HG03108 (cell line): ENCODE results near the gene UTP11.

Source experiments
- ATAC-seq: cut with Tn5 transposase; IDR thresholded peaks from one replicate; pipeline ENCODE4 v1.9.1; 2021; ENCODE audit warnings: moderate library complexity; ENCODE audit not compliant: unreplicated experiment

The UTP11 gene

DNA sequence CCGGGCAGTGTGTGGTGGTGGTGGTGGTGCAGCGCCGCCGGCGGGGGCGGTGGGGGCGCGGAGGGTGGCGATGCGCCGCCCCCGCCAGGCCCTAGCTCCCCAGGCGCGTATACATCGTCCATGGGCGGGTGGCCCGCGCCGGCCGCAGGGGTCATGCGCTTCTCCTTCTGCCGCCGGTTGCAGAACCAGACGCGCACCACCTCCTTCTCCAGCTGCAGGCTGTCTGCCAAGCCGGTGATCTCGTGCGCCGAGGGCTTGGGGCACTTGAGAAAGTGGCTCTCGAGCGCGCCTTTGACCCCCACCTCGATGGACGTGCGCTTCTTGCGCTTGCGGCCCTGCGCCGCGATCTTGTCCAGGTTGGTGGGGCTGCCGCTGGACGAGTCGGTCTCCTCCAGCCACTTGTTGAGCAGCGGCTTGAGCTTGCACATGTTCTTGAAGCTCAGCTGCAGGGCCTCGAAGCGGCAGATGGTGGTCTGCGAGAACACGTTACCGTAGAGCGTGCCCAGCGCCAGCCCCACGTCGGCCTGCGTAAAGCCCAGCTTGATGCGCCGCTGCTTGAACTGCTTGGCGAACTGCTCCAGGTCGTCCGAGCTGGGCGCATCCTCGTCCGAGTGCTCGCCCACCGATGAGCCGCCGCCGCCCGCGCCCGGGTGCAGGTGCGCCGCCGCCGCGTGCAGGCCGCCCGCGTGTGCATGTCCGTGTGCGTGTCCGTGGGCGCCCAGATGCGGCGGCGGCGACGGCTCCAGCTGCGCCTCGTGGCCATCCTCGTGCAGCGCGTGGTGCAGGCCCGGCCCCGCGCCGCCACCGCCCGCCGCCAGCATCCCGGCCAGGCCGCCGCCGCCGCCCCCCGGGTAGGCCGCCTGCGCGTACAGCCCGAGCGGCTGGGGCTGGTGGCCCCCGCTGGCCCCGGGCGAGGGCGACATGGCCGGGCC lies 33.1 kb downstream of the UTP11 start:
- ATAC-seq = peak; percentile 9

DNA sequence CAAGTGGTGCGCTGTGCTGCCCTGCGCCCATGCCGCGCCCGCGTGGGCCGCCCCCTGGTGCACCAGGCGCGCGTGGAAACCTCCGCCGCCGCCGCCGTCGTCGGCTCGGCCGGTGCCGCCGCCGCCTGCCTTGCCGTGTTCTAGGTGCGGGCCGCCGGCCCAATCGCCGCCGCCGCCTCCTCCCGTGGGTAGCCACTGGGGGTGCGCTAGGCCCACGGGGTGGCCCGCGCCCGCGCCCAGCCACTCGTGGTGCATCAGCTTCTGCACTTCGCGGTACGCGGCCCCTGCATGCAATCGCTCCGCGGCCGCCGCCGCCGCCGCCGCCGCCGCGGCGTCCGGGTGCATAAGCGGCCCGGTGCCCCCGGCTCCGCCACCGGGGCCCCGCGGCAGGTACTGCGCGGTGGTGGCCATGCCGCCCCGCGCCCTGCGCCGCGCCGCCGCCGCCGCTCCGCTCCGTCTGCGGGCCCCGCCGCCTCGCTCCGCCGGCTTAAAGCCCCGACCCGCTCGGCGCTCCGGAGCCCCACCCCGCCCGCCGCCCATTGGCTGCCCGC lies 33.9 kb downstream of the UTP11 start, which contains the start of gene POU3F1:
TSS of gene POU3F1 (minus strand) at position 461 of the 551 bp plus-strand sequence. CDS start at position 411, 50 bp downstream.
- ATAC-seq = no peak

DNA sequence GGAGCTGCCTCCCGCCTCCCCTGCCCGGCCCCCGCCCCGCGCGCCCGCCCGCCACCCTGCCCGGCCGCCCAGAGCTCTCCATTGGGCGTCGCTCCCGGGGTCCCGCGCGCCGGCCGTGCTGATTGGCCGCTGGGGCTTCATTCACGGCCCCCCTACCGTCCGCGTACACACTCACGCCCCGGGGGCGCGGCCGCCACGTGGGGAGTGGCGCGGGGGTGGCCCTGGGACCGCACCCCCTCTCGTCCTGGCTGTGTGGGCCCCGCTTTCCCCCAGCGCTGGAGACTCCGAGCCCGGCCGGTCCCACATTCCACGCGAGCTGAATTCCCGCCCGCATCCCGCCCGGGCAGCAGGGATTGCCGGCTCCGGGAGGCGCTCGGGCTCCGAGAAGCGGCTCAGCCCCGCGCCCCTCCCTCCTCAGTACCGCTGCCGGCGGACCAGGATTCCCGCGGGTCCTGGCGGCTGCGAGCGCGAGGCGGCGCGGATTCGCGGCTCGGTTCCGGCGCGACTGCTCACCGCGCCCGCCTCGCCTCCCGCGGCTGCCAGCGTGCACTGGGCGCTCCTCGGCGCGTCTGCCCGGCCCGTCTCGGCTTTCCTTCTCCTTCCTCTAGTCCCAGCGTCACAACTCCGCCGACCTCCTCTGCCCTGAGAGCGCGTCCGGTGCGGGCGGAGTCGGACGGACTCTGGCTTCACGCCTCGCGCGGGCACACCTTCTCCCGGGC lies 34.5 kb downstream of the UTP11 start:
- peak; percentile 44 for ATAC-seq

DNA sequence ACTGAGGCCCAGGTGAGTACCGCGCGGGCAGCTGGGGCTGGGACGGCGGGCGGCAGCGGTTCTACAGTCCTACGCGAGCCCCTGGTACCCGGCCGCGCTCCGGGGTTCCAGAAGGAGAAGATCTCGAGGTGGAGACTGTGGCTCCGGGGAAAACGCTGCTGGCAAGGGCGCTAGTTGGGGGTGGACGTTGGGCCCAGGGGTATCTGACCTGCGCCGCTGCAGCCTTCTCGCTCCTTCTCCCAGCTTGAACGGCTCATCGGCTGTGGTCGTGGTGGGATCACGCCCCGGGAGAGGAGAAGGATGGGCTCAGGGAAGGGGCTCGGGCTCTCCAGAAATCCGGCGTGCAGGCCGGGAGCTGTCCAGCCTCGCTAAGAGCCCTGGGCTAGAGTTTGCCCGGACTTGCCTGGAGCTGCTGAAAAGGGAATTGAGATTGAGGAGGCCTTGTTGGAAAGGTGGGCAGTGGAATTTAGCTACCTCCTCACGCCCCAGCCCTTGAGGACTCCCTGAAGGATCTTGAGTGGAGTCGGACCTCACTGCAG lies 35.1 kb downstream of the UTP11 start:
- ATAC-seq = no peak

DNA sequence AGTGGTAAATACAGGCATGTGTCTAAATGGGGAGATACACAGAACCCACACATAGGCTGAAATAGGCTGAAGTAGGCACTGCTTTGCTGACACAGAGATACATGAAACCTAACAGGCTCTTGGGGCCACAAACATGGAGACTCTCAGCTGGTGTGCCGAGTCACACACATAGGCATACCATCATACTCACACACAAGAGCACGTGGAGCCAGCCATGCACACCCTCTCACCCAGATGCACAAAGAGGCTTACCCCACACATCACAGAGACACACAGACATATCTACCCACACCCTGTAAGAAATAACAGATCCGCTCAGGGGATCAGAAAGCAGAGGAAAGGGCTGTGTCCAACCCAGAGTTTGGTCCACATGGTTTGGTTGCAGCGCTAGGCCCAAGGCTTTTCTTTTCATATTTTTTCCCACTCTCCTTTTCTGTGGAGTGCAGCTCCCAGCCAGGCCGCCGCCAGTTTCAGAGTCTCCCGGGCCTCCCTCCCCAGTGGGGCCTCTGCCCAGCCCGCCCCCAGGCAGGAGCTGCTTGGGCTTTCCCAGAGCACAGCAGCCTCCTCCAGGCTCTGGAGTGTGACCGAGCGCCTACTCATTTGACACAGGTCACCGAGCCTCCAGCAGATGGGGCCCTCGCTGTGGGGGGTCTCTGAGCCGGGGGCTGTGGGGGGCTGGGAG lies 38.0 kb downstream of the UTP11 start:
- ATAC-seq = no peak

DNA sequence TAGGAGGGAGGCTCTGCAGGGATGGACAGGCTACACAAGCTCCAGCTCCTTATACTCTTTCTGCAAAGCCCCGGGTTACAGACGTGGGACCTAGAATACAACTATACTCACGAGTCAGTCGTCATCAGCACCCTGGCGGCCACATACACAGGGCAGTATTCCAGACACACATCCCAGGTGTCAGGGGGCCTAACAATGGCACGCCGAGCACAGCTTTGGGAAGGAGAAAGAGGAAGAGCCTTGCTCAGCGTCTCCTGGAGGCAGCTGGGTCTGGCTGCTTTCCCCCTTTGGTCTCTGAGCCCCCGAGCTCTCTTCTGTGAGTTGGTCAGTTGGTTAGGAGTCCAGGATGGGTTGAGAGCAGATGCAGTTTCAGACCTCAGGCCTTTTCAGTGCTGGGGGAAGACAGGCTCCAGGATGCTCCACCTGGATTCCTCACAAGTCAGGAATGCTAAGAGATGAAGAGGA lies 38.6 kb downstream of the UTP11 start:
- ATAC-seq = no peak

DNA sequence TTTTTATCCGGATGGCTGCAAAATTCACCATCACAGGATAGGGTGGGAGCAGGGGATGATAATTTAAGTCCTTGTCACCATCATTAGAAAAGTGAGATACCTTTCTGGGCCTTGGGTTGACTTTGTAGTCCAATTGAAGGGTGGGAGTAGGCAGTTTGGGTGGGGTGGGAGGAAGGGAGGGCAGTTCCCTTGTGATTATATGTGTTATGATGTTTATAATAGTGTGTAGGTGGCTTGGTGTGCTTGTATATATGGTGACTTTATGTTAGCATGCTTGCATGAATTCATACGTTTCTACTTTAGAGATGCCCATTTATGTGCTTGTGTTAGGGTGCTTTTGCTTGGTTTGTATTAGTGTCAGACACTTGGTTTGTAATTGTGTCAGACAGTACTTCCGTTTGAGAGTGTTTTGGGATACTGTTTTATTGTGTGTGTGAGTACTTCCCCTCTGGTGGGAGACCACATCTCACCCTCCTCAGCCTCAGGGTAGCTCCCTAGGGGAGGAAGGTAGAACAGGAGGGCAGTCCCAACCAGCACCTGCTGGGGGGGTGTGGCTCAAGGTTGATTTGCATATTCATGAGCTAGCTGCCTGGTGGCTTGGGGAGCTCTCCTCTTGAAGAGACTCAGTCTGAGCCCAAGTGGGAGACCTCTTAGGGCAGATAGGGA lies 40.3 kb downstream of the UTP11 start:
- ATAC-seq = peak; percentile 62

DNA sequence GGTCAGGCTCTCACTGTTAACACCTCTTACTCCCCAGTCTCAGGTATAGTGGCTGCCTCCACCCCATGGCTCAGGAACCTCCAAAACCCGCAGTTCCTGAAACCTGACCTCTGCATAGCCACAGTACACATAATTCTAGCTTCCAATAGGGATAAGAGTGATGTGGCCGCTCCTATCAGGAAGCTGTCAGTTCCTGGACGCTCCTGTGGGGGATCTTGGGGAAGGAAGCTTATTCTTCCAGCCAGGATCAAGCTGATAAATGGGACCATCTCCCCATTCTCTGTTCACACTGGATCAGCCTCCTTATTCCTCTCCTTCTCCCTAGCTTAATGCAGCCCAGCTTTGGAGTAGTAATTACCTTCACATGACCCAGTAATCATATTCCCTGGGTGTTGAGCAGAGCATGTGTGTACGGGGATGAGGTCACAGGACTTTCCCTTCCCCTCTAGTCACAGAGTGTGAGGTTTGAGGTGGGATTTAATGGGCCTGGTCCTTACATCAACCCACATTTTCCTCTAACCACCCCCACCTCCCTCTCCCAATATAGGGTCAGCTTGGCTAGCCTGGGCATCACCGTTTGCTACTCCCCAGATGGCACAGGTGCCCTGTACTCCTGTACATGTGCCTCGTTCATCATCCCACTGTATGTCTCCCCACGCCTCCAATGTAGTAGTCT lies 41.0 kb downstream of the UTP11 start:
- ATAC-seq = no peak

DNA sequence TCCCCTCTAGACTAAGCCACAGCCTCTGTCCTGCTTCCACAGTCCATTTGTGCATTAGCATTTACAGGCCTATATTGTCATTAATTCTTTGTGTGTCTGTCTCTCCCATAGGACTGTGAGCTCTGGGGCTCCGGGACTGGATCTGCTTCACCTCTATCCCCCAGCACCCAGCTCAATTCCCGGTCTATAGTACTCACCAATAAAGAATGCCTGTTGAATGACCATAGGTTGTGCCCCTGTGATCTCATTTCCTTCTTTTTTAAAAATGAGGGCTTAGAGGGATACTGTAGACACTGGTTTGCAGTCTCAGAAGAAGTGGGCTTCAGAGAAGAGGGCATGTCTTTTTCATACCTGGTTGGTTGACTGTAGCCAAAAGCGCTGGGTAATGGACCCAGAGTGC lies 42.9 kb downstream of the UTP11 start:
- no peak for ATAC-seq

DNA sequence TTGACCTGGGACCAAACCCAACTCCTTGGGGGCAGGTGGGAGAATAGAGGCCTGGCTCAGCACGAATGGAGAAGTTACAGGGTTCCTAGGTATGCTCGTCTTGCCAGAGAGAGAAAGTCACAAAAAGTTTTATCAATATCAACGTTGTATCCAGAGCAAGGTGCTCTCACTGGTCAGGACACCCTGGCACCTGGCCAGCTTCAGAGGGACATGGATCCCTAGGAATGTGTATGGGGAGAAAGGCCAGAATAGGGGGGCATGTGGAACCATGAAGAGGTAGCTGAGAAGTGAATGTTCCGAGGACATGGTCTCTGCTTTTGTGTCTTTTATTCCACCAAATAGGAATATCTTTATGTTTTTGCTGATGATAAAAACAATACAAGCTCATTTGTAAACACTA lies 43.4 kb downstream of the UTP11 start:
- ATAC-seq = no peak

DNA sequence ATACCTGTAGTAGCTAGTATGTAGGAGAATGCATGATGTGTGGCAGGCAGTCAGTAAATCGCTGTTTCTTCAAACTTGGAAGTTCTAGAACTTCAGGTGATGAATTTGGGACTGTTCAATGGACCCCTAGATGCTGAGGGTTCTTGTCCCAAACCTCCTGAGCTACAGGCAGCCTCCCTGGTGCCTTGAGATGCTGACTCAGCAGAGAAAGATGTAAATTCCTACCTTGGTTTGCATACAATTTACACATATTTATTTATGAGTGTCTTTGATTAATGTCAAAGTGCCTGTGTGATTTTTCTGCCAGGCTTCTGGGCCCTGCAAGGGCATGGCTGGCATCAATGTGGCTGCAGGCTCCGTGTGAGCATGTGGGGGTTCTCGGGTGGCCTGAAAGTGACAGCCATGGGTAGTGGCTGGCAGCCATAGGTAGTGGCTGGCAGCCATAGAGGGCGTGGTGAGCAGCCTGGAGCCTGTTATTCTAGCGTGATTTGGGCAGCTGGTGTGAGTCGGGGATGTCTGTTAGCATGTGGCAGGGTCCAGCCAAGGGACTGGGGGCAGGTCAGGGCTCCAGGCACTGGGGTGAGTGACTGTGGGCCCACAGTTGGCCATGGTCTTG lies 47.2 kb downstream of the UTP11 start:
- ATAC-seq = no peak

DNA sequence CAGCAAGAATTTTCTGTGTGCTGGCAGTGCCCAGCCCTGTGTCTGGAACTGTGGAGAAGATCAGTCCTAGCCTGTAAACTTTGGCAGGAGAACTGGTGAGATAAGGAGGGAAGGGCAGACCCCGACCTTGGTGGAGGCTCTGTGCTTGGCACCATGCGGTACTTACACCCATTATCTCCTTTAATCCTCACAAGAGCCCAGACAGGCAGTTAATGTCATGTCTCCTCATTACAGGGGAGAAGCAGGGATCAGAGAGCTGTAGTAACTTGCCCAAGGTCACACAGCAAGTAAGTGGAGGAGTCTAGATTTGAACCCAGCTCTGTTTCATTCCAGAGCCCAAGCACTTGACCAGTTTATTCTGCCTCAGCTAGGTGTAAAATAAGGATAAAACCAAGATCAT lies 48.0 kb downstream of the UTP11 start:
- no peak for ATAC-seq

DNA sequence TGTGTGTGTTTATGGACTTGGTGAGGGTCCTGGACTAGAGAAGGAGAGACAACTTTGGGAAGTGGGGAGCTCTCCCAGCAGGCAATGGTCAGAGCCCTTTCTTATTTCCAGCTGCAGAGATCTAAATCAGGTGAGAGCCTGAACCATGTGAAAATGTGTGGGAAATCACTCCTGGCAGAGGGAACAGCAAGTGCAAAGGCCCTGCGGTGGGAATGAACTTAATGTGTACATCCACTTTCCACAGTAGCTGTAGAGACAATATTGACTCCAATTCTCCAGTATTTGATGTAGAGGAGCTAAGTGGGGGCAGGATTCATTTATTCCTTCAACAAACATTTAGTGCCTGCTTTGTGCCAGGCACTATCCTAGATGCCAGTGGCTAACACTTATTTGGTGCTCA lies 48.8 kb downstream of the UTP11 start:
- no peak for ATAC-seq

DNA sequence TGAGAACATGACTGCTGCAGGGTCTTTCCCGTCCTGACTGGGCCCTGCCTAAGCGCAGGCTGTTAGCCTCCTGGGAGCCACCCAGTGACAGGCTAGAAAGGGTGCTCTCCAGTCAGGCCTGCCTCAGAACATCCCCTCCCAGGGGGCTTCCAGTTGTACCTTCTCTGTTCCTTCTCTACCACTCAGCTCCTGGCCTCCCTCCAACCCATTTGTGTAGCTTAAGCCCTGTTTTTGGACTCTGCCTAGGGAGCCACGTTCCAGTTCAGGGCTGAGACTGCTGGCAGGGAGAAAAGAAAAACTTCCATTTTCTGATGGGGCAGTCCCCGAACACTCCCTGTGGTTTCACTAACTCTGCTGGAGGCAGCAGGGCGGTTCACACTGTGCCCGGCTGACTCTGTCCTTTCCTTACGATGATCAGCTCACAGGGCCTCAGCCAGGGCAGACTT lies 49.4 kb downstream of the UTP11 start:
- ATAC-seq = peak; percentile 62

DNA sequence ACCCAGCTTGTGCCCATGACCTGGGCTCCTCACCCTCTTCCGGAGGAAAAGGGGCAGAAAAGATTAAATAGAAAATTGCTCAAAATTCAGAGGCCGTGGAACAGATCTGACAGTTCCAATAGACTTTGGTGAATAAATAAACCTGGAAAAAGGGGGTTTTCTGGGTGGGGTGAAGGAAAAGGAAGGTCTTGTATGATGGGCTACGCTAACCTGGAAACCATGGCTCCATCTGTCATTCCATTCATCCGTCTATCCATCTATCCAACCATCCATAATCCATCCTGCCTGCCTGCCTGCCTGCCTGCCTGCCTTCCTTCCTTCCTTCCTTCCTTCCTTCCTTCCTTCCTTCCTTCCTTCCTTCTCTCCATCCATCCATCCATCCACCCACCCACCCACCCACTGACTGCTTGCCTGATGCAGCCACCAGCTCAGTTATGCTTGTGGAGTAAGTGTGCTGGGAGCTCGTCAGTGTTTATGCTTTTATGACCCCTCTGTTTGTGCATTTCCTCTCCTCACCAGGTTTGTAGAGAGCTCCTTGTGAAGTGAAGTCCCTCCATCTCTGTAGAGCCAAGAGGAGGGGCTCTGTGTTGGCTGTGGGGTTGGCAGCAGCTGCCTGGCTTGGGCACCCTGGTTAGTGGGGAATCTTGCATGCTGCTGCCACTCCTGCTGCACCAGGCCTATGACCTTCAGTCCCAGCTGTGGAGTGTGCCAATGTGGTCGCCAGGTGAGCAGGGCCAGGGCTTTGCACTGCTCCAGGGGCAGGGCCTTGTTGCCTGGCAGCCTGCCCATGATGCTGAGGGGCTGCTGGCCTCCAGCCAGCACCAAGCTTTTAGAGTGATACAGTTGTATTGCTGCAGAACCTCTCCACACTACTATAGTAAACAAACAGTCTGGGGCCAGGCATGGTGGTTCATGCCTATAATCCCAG lies 50.1 kb downstream of the UTP11 start:
- ATAC-seq = no peak

DNA sequence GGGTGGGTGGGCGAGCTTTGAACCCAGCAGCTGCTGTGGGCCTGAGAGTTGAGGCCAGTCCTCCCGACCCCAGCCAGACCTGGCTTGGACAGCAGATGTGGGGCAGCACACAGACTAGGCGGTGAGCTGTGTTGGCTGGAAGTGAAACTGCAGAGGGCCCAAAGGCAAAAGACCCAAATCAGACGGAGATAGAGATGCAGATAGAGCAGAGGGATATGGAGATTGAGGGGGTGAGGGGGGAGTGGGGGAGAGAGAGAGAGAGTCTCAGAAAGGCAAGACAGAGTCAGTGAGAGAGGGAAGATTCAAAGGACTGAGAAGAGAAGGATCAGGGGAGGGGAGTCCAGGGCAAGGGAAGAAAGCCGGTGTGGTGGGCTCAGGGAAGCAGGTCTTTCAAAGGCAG lies 51.1 kb downstream of the UTP11 start:
- ATAC-seq = no peak

DNA sequence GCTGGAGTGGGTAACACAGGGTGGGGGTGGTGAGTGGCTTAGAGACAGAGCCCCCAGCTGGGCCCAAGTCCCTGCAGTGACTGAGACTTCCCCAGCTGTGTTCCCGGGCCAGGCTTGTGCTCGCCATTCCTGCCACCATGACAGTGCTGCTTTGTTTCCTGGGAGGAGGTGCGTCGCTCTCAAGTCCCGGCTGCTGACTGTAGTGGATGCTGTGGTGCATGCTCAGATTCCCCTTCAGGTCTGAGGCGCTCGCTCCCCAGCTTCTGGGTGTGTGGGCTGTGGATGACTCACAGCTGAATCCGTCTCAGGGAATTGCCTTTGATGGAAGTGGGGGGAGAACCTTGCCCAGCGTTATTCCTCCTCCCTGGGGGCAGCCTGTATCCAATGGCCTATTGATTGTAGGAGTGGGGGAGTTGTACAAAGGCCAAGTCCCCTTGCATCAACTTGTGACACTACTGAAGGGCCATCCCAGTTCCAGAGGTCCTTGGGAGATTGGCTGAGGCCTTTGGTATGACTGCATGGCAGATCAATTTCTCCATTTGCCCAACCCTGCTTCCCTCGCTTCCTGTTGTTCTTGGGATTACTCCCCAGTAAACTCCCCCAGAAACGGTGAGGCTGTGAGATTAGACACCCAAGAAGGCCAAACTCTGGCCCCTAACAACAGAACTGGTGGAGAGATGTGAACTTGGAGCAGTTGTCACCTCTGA lies 51.8 kb downstream of the UTP11 start:
- no peak for ATAC-seq
